ENCODE results near the gene TMCO2. TPM values are rescaled to one million over a fixed set of nuclear protein-coding genes. Genes with fewer than 3 reads are reported as not detected.

The TMCO2 gene
- total and polyA plus RNA-seq, 2 experiments from 2014 or later: not detected

- TF ChIP-seq ZNF462 (CRISPR knock-in tag; IDR thresholded peaks at IDR 0.05): no peak
- TF ChIP-seq ETS1 (IDR thresholded peaks at IDR 0.05): no peak
Observed at GRCh38 chr1:40258445-40258769, 10.7 kb downstream of the TMCO2 start (continued).

- H3K4me1 ChIP-seq (ENCODE audit: insufficient read depth): no peaks in the 10 kb centered on the region
- no peak overlapping the region for H3K27ac Mint-ChIP-seq
- DNase-seq (ENCODE audit: low spot score) (no peak), ATAC-seq (no peak)
- H3K9me3 Mint-ChIP-seq: no peaks in the 10 kb centered on the region
- peaks cover 44% of the 10 kb centered on the region for H3K36me3 ChIP-seq (ENCODE audit: insufficient read depth)
- H3K4me1 Mint-ChIP-seq: no peaks in the 10 kb centered on the region
- H3K36me3 Mint-ChIP-seq (ENCODE audit: low read depth): peaks cover 50% of the 10 kb centered on the region
- no peak overlapping the region for H2AFZ ChIP-seq
- H3K27me3 ChIP-seq (ENCODE audit: insufficient read depth): no peaks in the 10 kb centered on the region
- no peaks in the 10 kb centered on the region for H3K27me3 Mint-ChIP-seq (ENCODE audit: insufficient read depth, low read depth, poor library complexity)
- no peaks in the 10 kb centered on the region for H3K9me2 ChIP-seq (ENCODE audit: insufficient read depth)
- H3K4me2 ChIP-seq: no peak overlapping the region
- H3K4me3 ChIP-seq: no peak overlapping the region
- H3K27ac ChIP-seq (ENCODE audit: low read depth): no peak overlapping the region
- no peak overlapping the region for H3K4me3 Mint-ChIP-seq
- H3K79me2 ChIP-seq (replicated peaks; ENCODE audit: insufficient read depth): peaks cover 58% of the 10 kb centered on the region
- H3F3A ChIP-seq (replicated peaks; ENCODE audit: low read depth): no peaks in the 10 kb centered on the region
- H4K20me1 ChIP-seq (replicated peaks; ENCODE audit: insufficient read depth): peaks cover 8% of the 10 kb centered on the region; the same call in 1 of the 2 replicates
- TF ChIP-seq ZNF331 (CRISPR knock-in tag; IDR thresholded peaks at IDR 0.05; ENCODE audit: low read depth) (no peak), CREB1 (CRISPR knock-in tag; IDR thresholded peaks at IDR 0.05; ENCODE audit: low read depth) (no peak), EZH2 (IDR thresholded peaks at IDR 0.05; ENCODE audit: low read depth, unreplicated experiment) (no peak), JUNB (IDR thresholded peaks at IDR 0.05; ENCODE audit: unreplicated experiment) (no peak), ZNF114 (CRISPR knock-in tag; IDR thresholded peaks at IDR 0.05) (no peak), EZH2phosphoT487 (IDR thresholded peaks at IDR 0.05; ENCODE audit: unreplicated experiment) (no peak), NANOG (IDR thresholded peaks at IDR 0.05; ENCODE audit: borderline replicate concordance) (no peak), ZNF462 (CRISPR knock-in tag; IDR thresholded peaks at IDR 0.05) (no peak)
Observed at GRCh38 chr1:40264354-40264781, 16.6 kb downstream of the TMCO2 start.

Measured in GM23338 (cell line).